ENCODE results near the gene E2F2. TPM values are rescaled to one million over a fixed set of nuclear protein-coding genes. Genes with fewer than 3 reads are reported as not detected.

The E2F2 gene
- total and polyA plus RNA-seq, 2 of the 13 experiments (the other 11 are each of a cell fraction or from before 2014, with no cell fraction given), result 0.65 to 6.6 TPM

GRCh38 chr1:23483321-23484252 is 47.4 kb downstream of the E2F2 start, which contains the start of gene ASAP3 (continued):
- TF ChIP-seq PRDM15 (CRISPR knock-in tag; IDR thresholded peaks at IDR 0.05) (no peak), ZNF570 (CRISPR knock-in tag; IDR thresholded peaks at IDR 0.05; ENCODE audit: borderline replicate concordance) (no peak), ZNF543 (CRISPR knock-in tag; IDR thresholded peaks at IDR 0.05) (0 out of 2 replicates have a peak, but pooled peaks have one; percentile 49), ARNT2 (CRISPR knock-in tag; IDR thresholded peaks at IDR 0.05; ENCODE audit: low read depth) (peak; percentile 59; the same call in 1 of the 2 replicates), HMG20B (CRISPR knock-in tag; conservative IDR thresholded peaks at IDR 0.05) (no peak), SP1 (IDR thresholded peaks at IDR 0.05) (no peak), SP1 (CRISPR knock-in tag; IDR thresholded peaks at IDR 0.05) (0 out of 2 replicates have a peak, but pooled peaks have one; percentile 15), ESRRA (CRISPR knock-in tag; IDR thresholded peaks at IDR 0.05; ENCODE audit: low read depth) (no peak), ZFY (CRISPR knock-in tag; IDR thresholded peaks at IDR 0.05) (peak; percentile 72), ELF3 (CRISPR knock-in tag; IDR thresholded peaks at IDR 0.05) (0 out of 2 replicates have a peak, but pooled peaks have one; percentile 20), PBX3 (CRISPR knock-in tag; IDR thresholded peaks at IDR 0.05; ENCODE audit: borderline replicate concordance) (no peak)
- TF ChIP-seq, protein P1, sequence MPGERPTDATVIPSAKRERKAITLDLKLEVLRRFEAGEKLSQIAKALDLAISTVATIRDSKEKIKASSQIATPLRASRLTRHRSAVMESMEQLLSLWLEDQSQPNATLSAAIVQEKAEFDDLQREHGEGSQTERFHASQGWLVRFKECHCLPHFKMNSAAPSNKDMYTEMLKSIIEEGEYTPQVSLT (CRISPR knock-in tag; IDR thresholded peaks at IDR 0.05; ENCODE audit: borderline replicate concordance, low read depth), result no peak
- TF ChIP-seq, protein P2, sequence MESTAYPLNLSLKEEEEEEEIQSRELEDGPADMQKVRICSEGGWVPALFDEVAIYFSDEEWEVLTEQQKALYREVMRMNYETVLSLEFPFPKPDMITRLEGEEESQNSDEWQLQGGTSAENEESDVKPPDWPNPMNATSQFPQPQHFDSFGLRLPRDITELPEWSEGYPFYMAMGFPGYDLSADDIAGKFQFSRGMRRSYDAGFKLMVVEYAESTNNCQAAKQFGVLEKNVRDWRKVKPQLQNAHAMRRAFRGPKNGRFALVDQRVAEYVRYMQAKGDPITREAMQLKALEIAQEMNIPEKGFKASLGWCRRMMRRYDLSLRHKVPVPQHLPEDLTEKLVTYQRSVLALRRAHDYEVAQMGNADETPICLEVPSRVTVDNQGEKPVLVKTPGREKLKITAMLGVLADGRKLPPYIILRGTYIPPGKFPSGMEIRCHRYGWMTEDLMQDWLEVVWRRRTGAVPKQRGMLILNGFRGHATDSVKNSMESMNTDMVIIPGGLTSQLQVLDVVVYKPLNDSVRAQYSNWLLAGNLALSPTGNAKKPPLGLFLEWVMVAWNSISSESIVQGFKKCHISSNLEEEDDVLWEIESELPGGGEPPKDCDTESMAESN (CRISPR knock-in tag; conservative IDR thresholded peaks at IDR 0.05), result peak; percentile 61; the same call in 1 of the 2 replicates
- TF ChIP-seq, protein P3, sequence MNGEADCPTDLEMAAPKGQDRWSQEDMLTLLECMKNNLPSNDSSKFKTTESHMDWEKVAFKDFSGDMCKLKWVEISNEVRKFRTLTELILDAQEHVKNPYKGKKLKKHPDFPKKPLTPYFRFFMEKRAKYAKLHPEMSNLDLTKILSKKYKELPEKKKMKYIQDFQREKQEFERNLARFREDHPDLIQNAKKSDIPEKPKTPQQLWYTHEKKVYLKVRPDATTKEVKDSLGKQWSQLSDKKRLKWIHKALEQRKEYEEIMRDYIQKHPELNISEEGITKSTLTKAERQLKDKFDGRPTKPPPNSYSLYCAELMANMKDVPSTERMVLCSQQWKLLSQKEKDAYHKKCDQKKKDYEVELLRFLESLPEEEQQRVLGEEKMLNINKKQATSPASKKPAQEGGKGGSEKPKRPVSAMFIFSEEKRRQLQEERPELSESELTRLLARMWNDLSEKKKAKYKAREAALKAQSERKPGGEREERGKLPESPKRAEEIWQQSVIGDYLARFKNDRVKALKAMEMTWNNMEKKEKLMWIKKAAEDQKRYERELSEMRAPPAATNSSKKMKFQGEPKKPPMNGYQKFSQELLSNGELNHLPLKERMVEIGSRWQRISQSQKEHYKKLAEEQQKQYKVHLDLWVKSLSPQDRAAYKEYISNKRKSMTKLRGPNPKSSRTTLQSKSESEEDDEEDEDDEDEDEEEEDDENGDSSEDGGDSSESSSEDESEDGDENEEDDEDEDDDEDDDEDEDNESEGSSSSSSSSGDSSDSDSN (CRISPR knock-in tag; IDR thresholded peaks at IDR 0.05), result peak; percentile 33
- TF ChIP-seq, protein P4, sequence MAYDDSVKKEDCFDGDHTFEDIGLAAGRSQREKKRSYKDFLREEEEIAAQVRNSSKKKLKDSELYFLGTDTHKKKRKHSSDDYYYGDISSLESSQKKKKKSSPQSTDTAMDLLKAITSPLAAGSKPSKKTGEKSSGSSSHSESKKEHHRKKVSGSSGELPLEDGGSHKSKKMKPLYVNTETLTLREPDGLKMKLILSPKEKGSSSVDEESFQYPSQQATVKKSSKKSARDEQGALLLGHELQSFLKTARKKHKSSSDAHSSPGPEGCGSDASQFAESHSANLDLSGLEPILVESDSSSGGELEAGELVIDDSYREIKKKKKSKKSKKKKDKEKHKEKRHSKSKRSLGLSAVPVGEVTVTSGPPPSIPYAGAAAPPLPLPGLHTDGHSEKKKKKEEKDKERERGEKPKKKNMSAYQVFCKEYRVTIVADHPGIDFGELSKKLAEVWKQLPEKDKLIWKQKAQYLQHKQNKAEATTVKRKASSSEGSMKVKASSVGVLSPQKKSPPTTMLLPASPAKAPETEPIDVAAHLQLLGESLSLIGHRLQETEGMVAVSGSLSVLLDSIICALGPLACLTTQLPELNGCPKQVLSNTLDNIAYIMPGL (CRISPR knock-in tag; IDR thresholded peaks at IDR 0.05; ENCODE audit: borderline replicate concordance in 1 of 2, low read depth in 1 of 2), result peak; percentile 49 to 59; a peak in 2 of 4 replicates

All from HepG2 (cell line).